IPS DF 4.7 (cell line): Measurements from ENCODE around the gene CDC14B.
A peak's percentile ranks its signal among the peaks of the same experiment; 100 is the strongest.
"Not testable (repeated sequence)": the region's sequence is repeated elsewhere in the genome, so short reads cannot be mapped to it uniquely, and the experiment has no call there.

Experiments used
- DNase-seq: peaks from one replicate; pipeline ENCODE4 v3.0.0-alpha.2; 2013; ENCODE audit warnings: low spot score; ENCODE audit errors: extremely low read depth

The CDC14B gene

GRCh38 chr9:96626912-96627311 is 7.3 kb upstream of the CDC14B start:
- no peak for DNase-seq

- no peak for DNase-seq
Observed at GRCh38 chr9:96621618-96622017, 2.0 kb upstream of the CDC14B start.

- peak; percentile 58 for DNase-seq
Observed at GRCh38 chr9:96620832-96621269, 1.2 kb upstream of the CDC14B start.

- DNase-seq: no peak
Observed at GRCh38 chr9:96620181-96620514, 505 bp upstream of the CDC14B start.

DNA sequence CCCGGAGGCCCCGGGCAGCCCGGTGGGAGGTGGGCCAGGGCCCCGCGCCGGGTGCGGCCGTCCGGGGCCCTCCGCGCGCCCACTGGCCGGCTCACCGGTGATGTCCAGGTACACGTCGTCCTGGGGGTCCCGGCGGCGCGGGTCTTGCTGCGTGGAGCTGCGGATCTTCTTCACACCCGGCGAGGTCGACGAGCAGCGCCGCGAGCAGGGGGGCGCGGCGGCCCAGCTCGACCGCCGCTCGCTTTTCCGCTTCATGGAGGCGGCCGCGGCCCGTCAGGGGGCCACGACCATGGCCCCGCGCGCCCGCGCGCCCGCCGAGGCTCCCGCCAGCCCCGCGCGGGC is 548 bp downstream of the CDC14B start:
- DNase-seq: no peak

DNA sequence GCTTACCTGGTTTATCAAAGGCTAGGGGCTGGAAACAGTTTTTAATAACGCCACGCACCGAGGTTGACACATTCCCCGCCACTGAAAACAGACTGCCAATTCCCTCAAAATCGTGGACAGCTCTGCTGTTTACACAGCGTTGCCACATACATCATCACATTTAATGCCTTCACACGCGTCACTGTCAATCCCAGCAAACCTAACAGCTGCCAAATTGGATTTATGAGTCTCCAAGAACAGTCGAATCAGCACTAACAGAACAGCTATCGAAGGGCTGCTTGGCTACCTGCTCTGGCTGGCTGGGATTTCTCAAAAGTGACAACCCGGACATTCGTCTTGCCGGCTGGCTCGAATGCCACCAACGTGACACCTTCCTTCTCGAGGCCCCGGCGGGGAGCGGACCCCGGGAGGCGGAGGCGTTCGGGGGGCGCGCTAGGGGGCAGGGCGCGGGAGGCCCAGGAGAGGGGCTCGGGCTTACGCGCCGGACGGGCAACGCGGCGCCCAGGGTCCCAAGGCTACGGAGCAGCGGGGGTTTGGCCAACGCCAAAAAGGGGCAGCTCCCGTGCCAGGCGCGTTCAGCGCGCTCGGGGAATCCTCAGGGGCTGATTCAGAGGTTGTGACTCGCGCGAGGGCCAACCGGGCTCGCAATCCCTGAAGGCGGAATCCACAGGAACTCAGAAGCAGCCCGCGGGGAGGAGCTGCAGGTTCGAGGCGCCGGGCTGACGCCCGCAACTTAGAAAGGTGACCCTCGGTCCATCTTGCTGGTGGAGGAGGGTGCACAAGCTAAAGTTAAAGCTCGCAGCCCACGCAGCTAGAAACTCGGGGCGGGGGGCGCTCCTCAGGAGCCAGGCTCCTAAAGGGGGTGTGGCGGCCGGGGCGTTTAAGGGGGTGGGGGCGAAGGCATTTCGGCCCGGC is 1.2 kb downstream of the CDC14B start:
- no peak for DNase-seq

DNA sequence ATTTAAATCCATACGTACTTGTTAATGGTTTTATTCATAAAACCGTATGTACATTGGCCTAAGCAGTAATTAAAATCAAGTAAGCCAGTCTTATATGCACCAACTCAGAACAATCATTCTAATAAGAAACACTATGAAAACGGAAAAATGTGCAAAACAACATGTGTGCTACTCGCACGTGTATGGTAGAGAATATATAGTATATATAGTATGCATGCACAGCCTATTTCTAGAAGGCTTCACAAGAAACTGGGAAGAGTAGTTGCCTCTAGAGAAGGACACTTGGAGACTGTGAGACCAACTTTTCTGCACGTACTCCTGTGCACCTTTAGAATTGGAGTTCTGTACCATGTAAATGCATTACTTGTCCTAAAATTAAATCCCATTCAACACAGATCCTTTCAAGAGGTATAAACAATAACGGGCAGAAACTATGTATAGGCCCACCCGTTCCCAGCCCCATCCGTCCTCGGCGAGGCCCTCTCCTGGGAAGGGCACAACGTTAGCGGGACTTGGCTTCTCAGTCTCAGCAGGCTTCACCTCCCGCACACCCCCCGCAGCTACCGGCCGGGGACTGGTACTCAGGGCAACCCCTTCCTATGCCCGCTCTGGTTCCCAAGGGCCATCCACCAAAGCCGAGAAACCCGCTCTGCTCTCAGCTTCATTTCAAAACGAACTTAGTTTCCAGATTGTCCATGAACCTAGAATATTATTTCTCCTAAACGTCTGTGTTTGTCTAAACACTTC is 2.0 kb downstream of the CDC14B start:
- no peak for DNase-seq

DNA sequence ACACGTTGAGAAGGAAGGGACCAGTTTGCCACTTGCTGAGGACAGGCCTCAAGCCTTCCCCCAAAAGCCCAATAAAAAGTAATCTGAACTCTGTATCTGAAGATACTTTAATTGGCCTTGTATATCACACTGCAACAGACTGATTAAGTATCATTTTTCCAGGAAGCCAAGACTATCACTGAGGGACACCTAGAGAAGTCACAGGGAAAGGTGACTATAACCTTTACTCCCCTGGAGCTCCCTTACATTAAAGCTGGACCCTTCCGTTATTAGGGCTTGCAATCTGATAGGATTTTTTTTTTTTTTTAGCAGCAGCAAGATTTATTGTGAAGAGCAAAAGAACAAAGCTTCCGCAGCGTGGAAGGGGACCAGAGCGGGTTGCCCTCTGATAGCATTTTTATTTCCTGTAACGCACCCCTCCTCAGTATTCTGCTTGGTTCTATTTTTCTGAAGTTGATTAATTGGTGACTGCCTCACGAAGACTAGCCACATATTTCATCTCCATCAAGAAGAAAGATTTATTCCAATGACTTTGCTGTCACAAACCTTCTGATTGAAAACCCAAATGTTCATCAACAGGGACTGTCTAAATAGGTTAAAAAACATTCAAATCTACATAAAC is 2.7 kb downstream of the CDC14B start:
- no peak for DNase-seq

- no peak for DNase-seq
Observed at GRCh38 chr9:96615411-96615810, 4.2 kb downstream of the CDC14B start.

GRCh38 chr9:96614664-96615063 is 5.0 kb downstream of the CDC14B start:
- DNase-seq: not testable (repeated sequence)

DNA sequence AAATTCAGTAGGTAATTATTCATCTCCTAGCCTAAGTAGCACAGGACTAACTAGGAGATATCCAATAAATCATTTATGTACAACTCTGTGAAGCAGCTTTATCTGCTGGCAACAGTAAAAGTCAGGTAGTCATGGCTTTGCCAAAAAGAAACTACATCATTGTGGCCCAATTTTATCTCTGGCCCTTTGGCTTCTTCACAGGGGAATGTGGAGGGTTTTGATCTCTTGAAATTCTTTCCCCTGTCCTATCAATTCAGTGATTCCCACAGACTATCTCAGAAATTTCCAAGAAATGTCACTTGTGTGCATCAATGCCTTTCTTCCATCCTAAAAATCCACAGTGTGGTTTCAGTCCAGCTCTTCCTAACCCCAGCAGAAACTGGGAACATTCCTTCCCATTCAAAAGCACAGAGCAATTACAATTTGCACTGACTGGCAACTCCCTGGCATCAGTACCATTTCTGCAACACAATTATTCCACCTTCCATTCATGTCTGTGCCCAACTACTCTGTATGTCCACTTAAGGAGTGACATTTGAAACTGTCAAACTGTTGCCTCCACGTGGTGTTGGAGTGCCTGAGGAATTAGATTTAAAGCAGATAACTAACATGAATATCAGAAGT is 6.6 kb downstream of the CDC14B start:
- no peak for DNase-seq

DNA sequence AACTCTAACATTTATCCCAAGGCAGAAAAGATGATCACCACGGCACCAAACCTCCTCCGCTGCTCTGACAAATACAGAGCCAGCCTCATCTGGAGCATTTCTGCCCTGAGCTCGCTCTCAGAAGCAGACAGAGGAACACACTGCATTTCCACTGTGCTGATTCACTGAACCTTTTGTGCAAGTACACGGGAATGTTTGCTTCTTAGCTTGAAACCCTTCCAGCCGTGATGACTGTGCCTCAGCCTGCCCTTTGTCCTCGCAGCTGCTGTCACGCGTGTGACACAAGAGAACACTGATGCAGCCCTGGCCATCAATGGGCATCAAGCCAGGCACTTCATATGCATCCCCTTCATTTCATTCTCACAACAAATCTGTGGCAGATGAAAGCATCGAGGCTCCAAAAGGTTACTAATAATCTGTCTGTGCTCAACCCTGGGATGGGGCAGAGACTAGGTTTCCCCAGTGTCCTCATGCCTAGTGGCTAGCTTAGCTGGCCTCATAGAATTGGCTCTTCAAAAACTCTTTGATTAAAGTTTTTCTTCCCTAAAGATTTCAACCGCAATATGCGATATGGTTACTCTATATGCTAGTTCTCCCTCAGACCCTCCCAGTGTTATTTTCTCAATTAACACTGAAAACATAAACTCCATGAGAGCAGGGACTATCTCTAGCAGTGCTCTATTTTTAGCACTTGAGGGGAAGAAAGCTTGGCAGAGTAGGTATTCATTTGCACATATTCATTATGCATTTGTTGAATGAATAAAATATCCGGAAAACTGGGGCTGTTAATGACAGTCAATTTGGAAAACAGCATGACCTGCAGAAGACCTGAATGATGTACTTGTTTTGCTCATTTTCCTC is 7.3 kb downstream of the CDC14B start:
- no peak for DNase-seq

DNA sequence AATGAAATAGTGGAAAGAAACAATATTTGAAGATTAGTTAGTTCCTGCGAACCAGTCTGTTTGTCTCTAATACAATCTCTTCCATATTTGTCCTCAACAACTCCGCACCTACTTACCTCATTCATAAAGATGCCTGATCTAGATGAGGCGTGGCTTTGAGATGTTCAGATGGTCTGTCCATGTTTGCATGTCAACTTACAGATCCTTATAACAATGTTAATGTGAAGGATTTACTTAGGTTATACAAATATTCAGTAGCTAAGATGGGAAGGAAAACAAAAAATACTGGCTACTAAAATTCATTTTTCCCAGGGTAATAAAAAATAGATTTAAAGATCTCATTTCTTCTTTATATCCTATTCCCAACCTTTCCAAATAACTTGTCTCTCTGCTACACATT is 8.3 kb downstream of the CDC14B start:
- DNase-seq: no peak

- no peak for DNase-seq
Observed at GRCh38 chr9:96609732-96610131, 9.9 kb downstream of the CDC14B start.

DNA sequence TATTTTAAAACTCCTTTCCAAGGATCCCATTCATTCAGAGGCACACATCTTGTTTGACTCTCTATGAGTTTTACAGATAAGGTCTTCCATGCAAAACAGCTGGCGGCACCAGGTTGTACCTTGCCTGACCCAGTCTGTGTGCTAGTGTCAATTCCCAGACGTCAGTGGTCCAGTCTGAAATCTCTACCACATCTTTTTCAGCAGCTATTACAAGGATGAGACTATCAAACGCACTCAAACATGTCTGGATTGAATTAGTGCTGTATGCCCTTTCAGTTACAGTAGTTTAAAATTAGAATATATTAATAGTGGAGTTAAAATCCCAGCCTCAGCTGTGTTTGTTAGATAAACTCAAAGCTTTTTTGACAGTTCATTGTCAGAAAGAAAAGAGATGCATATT is 11.7 kb downstream of the CDC14B start:
- no peak for DNase-seq

DNA sequence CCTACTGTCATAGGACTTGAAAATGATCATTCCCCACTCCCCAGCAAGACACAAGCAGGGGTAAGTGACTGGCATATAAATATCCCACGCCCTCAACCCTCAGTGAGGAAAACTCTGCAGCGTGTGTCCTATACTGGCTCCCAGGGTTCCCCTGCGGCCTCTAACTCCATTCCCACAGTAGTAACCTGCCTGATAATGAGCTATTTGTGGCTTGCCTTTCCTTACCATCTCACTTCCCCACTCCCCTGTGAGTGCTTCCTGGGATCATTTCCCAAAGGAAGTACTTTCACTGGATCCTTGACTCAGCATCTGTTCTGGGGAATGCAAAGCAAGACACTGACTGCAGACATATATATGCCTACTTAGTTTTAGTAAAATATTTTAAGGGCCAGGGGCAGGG is 14.3 kb downstream of the CDC14B start:
- no peak for DNase-seq

GRCh38 chr9:96604004-96604319 is 15.7 kb downstream of the CDC14B start:
- DNase-seq: no peak

DNA sequence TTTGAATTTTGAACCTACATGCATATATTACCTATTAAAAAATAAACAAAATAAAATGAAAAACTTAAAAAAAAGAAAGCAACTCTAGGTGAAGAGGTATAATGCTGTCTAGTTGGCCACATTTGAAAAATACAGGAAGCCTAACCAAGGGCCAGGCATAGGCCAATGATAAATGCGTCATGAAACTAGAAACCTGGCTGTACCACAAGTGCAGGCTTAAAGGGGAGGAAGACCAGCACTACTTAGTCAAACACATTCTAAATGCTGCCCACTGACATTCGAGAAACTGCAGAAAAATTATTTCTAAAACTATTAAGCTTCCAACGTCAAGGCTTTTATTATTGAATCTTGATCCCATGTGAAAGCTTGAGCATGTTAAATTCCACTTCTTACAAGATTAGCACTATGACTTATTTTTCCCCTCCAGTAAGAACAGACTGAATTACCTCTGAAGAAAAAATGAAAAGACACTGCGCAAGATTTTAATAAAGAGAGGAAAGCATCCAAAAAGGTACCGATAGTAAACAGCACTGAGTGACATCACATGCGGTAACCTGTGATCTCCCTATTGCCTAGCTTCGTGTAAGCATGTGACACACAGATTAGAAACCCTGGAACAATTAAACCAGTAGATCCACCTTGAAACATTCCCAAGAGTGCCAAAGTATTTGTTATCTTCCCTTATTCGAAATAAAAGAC is 16.2 kb downstream of the CDC14B start:
- DNase-seq: no peak

GRCh38 chr9:96599298-96599697 is 20.3 kb downstream of the CDC14B start:
- DNase-seq: no peak

DNA sequence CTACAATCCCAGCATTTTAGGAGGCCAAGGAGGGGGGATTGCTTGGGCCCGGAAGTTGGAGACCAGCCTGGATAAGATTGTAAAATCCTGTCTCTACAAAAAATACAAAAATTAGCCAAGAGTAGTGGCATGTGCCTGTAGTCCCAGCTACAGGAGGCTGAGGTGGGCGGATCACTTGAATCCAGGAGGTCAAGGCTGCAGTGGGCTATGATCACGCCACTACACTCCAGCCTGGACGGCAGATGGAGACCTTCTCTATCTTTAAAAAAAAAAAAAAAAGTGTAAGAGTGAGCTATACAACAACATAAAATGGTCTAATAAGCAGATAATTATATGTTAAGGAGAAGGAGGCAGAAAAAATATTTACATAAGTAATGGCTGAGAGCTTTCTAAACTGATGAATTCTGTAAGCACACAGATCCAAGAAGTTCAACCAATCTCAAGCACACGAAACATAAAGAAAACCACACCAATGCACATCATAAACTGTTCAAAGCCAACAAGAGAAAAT is 23.0 kb downstream of the CDC14B start:
- DNase-seq: no peak
